HG03354 (cell line): Measurements from ENCODE around the gene LRRC61.

Experiments used
- ATAC-seq: cut with Tn5 transposase; IDR thresholded peaks from one replicate; pipeline ENCODE4 v1.9.1; 2021; ENCODE audit warnings: mild to moderate bottlenecking; ENCODE audit not compliant: unreplicated experiment, poor library complexity, severe bottlenecking

The LRRC61 gene

DNA sequence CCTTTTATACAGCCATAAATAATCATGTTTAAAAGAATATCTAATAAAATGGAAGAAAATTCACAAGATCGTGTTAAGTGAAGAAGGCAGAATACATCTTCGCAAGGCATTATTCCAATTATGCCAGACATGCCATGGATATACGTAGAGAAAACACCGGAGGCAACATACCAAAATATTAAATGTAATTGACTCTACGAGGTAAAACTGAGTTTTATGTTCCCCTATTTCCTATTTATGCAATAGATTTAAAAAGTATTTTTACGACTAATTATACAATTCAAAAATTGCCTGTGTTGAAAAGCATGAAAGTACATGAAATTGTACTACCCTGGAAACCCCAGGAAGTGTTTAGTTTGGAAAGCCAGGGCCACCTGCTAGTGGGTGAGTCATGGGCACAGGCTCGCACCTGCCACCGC, 44.5 kb downstream of the LRRC61 start:
- no peak for ATAC-seq

DNA sequence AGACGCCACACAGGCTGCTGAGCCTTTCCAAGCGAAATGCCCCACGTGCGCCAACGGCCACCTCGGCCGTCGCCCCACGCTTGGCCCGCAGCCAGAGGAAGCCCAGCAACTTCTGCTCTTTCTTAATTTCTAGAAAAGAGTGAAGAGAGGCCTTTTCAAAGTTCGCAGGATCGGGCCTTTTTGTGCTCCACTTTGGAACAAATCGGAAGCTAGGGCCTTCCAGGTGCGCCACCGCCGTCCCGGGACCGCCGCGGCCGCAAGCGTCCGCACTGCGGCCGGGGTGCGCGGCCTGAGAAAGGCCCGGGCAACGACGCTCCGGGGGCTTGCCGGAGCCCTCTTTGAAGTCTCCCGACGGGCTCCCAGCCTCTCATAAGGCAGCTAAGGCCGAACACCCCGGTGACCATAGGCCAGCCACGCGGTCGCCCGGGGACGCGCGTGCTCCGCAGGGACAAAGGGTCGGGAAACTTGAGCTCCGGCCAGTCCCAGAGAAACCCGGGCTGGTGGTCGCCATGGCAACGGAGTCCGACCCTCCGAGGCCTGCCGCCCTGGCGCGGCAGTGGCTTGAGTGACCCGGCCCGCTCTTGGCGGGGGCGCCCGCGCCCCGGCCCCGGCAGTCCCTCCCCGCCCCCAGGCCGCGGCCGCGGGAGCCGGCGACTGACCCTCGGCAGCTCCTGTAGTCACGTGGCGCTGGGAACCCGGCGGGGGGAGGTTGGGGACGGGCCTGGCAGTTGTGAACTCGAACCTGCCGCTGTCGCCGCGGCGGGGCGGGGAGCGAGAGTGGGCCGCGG, 45.1 kb downstream of the LRRC61 start, which contains the start of gene REPIN1:
Gene REPIN1 (plus strand): TSS at position 727 of the 788 bp plus-strand sequence. CDS start 890 bp downstream, outside the sequence.
- ATAC-seq, result peak; percentile 51

- ATAC-seq, result peak; percentile 48
These were observed 46.0 kb downstream of the LRRC61 start for GRCh38 chr7:150368884-150369747.

- ATAC-seq, result no peak
These were observed 46.8 kb downstream of the LRRC61 start for GRCh38 chr7:150369748-150370501.

GRCh38 chr7:150370612-150371071, 47.5 kb downstream of the LRRC61 start:
- no peak for ATAC-seq

GRCh38 chr7:150371131-150371995, 48.2 kb downstream of the LRRC61 start:
- no peak for ATAC-seq

DNA sequence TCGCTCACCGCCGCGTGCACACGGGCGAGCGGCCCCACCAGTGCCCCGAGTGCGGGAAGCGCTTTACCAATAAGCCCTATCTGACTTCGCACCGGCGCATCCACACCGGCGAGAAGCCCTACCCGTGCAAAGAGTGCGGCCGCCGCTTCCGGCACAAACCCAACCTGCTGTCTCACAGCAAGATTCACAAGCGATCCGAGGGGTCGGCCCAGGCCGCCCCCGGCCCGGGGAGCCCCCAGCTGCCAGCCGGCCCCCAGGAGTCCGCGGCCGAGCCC, 48.8 kb downstream of the LRRC61 start:
- no peak for ATAC-seq

DNA sequence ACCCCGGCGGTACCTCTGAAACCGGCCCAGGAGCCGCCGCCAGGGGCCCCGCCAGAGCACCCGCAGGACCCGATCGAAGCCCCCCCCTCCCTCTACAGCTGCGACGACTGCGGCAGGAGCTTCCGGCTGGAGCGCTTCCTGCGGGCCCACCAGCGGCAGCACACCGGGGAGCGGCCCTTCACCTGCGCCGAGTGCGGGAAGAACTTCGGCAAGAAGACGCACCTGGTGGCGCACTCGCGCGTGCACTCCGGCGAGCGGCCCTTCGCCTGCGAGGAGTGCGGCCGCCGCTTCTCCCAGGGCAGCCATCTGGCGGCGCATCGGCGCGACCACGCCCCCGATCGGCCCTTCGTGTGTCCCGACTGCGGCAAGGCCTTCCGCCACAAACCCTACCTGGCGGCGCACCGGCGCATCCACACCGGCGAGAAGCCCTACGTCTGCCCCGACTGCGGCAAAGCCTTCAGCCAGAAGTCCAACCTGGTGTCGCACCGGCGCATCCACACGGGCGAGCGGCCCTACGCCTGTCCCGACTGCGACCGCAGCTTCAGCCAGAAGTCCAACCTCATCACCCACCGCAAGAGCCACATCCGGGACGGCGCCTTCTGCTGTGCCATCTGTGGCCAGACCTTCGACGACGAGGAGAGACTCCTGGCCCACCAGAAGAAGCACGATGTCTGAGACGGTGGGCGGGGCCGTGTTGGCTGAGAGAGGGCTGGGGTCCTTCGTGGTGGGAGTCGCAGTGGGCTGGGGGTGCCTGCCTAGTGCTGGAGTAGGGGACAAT, 49.3 kb downstream of the LRRC61 start:
- no peak for ATAC-seq

GRCh38 chr7:150373049-150373801, 50.1 kb downstream of the LRRC61 start:
- no peak for ATAC-seq

DNA sequence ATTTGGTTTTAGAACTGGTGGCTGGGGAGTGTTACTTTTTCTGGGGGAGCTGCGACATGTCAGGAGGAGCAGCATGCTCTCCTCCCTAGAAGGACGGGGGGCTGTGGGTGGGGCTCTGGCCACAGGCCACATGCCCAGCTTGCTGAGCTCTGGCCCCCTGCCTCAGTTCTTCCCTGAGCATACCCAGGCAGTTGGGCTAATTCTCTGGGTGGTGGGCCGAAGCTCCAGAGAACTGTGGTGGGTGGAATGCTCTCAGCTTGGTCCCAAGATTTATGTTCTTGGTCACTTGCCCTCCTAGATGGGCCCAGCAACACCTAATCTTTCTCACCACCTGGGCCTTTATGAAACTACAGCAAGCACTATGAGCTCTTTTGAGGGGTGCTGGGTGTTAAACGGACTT, 50.9 kb downstream of the LRRC61 start:
- ATAC-seq, result no peak

GRCh38 chr7:150374472-150374871, 51.3 kb downstream of the LRRC61 start:
- ATAC-seq, result no peak

DNA sequence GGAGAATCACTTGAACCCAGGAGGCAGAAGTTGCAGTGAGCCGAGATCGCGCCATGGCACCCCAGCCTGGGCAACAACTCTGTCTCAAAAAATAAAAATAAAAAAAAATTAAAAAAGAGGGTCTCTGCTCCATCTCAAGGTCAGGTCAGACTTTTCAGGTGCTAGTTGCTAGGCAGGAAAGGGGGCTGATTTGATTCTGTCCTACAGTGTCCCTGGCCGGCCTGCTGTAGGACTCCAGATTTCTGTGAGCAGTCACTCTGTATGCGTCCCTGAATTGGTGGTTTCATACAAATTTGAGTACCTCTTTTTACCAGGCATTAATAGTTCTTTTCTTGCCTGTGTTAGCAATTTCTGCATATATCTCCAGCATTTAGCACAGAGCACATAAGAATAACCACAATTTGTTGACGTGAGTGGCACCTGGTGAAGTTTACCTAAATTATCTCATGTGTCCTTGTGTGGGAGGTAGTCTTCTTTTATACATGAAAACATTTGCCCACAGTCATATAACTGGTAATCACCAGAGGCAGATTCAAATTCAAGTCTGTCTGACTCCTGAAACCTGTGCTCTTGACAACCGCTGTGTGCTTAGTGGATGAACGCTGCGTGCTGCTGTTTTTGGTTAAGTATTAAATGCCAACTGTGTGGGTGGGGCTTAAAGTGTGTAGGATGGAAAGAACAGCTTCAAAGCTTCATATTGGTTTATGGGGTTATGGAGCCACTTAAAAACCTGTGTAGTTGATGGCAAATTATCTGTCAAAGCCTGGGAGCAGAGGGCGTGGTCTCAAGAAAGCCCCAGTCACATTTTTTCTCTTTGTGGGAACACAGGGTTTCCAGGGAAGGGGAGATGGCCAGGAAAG, 52.7 kb downstream of the LRRC61 start:
- ATAC-seq, result peak; percentile 10

GRCh38 chr7:150376560-150376959, 53.4 kb downstream of the LRRC61 start:
- no peak for ATAC-seq

- ATAC-seq, result peak; percentile 10
These were observed 54.0 kb downstream of the LRRC61 start for GRCh38 chr7:150377196-150377595.

DNA sequence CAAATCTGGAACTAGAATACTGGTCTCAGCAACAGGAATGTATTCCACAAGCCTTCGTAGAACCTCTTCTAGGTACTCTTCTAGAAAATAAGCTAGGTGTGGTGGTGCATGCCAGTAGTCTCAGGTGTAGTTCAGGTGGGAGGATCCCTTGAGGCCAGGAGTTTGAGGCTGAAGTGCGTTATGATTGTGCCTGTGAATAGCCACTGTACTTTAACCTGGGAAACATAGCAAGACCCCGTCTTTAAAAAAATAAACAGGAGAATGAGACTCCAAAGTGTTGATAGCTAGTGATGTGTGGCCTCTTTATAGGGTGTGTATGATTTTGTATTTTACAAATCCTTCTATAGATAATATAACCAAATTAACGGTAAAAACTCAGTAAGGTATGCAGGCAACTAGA, 54.5 kb downstream of the LRRC61 start:
- no peak for ATAC-seq

- ATAC-seq, result peak; percentile 17
These were observed 55.1 kb downstream of the LRRC61 start for GRCh38 chr7:150378115-150378852.
